ENCODE data around the gene HNRNPK. TPM values are rescaled to one million over a fixed set of nuclear protein-coding genes. Genes with fewer than 3 reads are reported as not detected.

The HNRNPK gene
- polyA plus RNA-seq, 1 of the 3 experiments (the other 2 are of a cell fraction): 470 TPM

GRCh38 chr9:83920927-83921707, 58.9 kb downstream of the HNRNPK start, which contains the start of gene KIF27 (continued):
- TF ChIP-seq RXRA (IDR thresholded peaks at IDR 0.05; ENCODE audit: borderline replicate concordance, low read depth): no peak
- peak; percentile 70 for TF ChIP-seq CHD2 (IDR thresholded peaks at IDR 0.05; ENCODE audit: low read length, partially characterized antibody)
- TF ChIP-seq MEF2A (IDR thresholded peaks at IDR 0.05; ENCODE audit: borderline replicate concordance, low read depth): no peak

GRCh38 chr9:83920469-83920926, 59.5 kb downstream of the HNRNPK start:
- Histone ChIP-seq H4K20me1 (ENCODE audit: insufficient read depth) (no peaks in the 10 kb centered on the region), H3K9me3 (no peaks in the 10 kb centered on the region), H3K4me2 (peak overlapping the region; percentile 91), H3K36me3 (replicated peaks in 1 of 2; ENCODE audit: control insufficient read depth in 1 of 2, insufficient read depth in 2 of 2, low read length in 1 of 2) (peaks cover 0 to 9% of the 10 kb centered on the region in 2 experiments), H3K9ac (peak overlapping the region; percentile 94), H3K27me3 (ENCODE audit: insufficient read depth) (no peaks in the 10 kb centered on the region), H3K9me2 (no peaks in the 10 kb centered on the region), H3F3A (replicated peaks; ENCODE audit: insufficient read depth) (peaks cover 16% of the 10 kb centered on the region), H3K79me2 (ENCODE audit: insufficient read depth) (peaks cover 18% of the 10 kb centered on the region), H3K4me3 (ENCODE audit: low read depth in 2 of 2, low read length in 1 of 2) (peak overlapping the region; percentile 54 to 81), H2AFZ (ENCODE audit: low read depth) (peak overlapping the region; percentile 53), H3K4me1 (ENCODE audit: control insufficient read depth in 1 of 2, insufficient read depth in 2 of 2, low read depth in 1 of 2, low read length in 1 of 2) (peaks cover 3 to 7% of the 10 kb centered on the region in 2 experiments; a peak in 3 of 4 replicates), H3K27ac (ENCODE audit: low read depth in 2 of 2, low read length in 1 of 2) (peak overlapping the region; percentile 85 to 88)
- peak; percentile 11 for DNase-seq
- 4% methylated on average over 12 of the region's 16 CpGs for WGBS (ENCODE audit: low lambda C conversion rate)
- CTCF ChIA-PET: interaction anchor here (0.6 to 5.3 kb wide), 21 partner anchors 8 to 1730 kb away, joined by 3 to 31 read pairs (median 5); no protein-coding TSS in a partner anchor
- POLR2A ChIA-PET: interaction anchor here (0.7 to 2.0 kb wide), 3 partner anchors 60 to 852 kb away, joined by 3 to 14 read pairs (median 5); partner anchors contain the start of genes HNRNPK and RMI1
- TF ChIP-seq EZH2phosphoT487 (IDR thresholded peaks at IDR 0.05; ENCODE audit: borderline replicate concordance, low read depth): no peak
- TF ChIP-seq RFX5 (IDR thresholded peaks at IDR 0.05; ENCODE audit: low read length): no peak
- no peak for TF ChIP-seq POLR2AphosphoS5 (IDR thresholded peaks at IDR 0.05; ENCODE audit: low read depth, low read length)
- no peak for TF ChIP-seq USF1 (IDR thresholded peaks at IDR 0.05; ENCODE audit: borderline replicate concordance, low read depth)
- TF ChIP-seq SMC3 (IDR thresholded peaks at IDR 0.05; ENCODE audit: low read depth, low read length): peak; percentile 28; the same call in 1 of the 2 replicates
- peak; percentile 12; the same call in 1 of the 2 replicates for TF ChIP-seq TCF12 (IDR thresholded peaks at IDR 0.05)
- TF ChIP-seq GABPA (IDR thresholded peaks at IDR 0.05; ENCODE audit: low read depth): no peak
- no peak for TF ChIP-seq RCOR1 (IDR thresholded peaks at IDR 0.05; ENCODE audit: low read length)
- TF ChIP-seq REST (IDR thresholded peaks at IDR 0.05; ENCODE audit: low read depth, low read length): no peak
- no peak for TF ChIP-seq GATA2 (CRISPR knock-in tag; IDR thresholded peaks at IDR 0.05)
- no peak for TF ChIP-seq FOSL2 (IDR thresholded peaks at IDR 0.05; ENCODE audit: borderline replicate concordance, low read depth)
- no peak; the same call in 1 of the 2 replicates for TF ChIP-seq MXI1 (IDR thresholded peaks at IDR 0.05; ENCODE audit: low read depth, low read length)
- TF ChIP-seq EP300 (IDR thresholded peaks at IDR 0.05; ENCODE audit: borderline replicate concordance in 1 of 2, low read depth in 1 of 2, low read length in 1 of 2): no peak
- TF ChIP-seq TAF1 (IDR thresholded peaks at IDR 0.05; ENCODE audit: borderline replicate concordance, low read depth, low read length): no peak
- no peak for TF ChIP-seq YY1 (IDR thresholded peaks at IDR 0.05; ENCODE audit: low read depth)
- TF ChIP-seq NFIC (IDR thresholded peaks at IDR 0.05; ENCODE audit: borderline replicate concordance): no peak
- TF ChIP-seq FOXJ3 (CRISPR knock-in tag; IDR thresholded peaks at IDR 0.05): no peak
- TF ChIP-seq ZBTB33 (IDR thresholded peaks at IDR 0.05; ENCODE audit: borderline replicate concordance, low read depth): 0 out of 2 replicates have a peak, but pooled peaks have one; percentile 33
- TF ChIP-seq USF2 (IDR thresholded peaks at IDR 0.05; ENCODE audit: borderline replicate concordance, low read depth, low read length): no peak

Data from SK-N-SH (cell line).